A673 (cell line): ENCODE data around the gene ST13.

Experiments used
- EZH2 ChIP-seq: fragments of 200-600 bp; sonication (generic); IDR thresholded peaks from 2 replicates; pipeline ENCODE4 v1.6.1; 2017; ENCODE audit warnings: borderline replicate concordance, low read depth, mild to moderate bottlenecking, mixed read lengths, antibody characterized with exemption, low read length; ENCODE audit not compliant: poor library complexity, severe bottlenecking
- TF ChIP-seq, protein P1 (sequence below): fragments of 300-800, 200-600 bp; sonication (generic); conservative IDR thresholded peaks from 2 replicates; pipeline ENCODE4 v1.5.1; 2017; ENCODE audit warnings: low read depth, mild to moderate bottlenecking, antibody characterized with exemption, low read length, moderate library complexity, mixed read lengths

DNA sequence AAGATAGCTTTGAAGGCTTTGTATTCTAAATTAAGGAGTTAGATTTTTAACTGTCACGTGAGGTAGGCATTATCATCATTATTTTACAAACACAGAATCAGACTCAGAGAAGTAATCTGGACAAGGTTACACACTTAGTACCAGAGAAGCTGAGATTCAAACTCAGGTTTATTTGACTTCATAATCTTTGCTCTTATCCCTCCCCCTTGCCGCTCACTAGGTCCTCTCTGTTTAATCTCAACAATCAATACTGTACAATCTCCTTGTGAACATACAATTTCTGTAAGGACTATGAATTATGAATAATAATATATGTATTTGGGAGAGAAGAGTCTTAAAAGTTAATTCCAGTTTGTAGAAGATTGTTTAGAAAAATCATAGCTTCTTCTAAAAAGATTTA is 10.7 kb upstream of the ST13 start:
- TF ChIP-seq EZH2, result no peak
- TF ChIP-seq, protein P1, sequence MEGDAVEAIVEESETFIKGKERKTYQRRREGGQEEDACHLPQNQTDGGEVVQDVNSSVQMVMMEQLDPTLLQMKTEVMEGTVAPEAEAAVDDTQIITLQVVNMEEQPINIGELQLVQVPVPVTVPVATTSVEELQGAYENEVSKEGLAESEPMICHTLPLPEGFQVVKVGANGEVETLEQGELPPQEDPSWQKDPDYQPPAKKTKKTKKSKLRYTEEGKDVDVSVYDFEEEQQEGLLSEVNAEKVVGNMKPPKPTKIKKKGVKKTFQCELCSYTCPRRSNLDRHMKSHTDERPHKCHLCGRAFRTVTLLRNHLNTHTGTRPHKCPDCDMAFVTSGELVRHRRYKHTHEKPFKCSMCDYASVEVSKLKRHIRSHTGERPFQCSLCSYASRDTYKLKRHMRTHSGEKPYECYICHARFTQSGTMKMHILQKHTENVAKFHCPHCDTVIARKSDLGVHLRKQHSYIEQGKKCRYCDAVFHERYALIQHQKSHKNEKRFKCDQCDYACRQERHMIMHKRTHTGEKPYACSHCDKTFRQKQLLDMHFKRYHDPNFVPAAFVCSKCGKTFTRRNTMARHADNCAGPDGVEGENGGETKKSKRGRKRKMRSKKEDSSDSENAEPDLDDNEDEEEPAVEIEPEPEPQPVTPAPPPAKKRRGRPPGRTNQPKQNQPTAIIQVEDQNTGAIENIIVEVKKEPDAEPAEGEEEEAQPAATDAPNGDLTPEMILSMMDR, result no peak
